Heart right ventricle (tissue), 16 donors: ENCODE data around the gene TACSTD2. TPM values are rescaled to one million over a fixed set of nuclear protein-coding genes. Genes with fewer than 3 reads are reported as not detected.
"Not testable (repeated sequence)": the region's sequence is repeated elsewhere in the genome, so short reads cannot be mapped to it uniquely, and the experiment has no call there.

Experiments
- ATAC-seq, 8 donors: fragments of 200-7000 bp; cut with Tn5 transposase; one replicate each; pipeline ENCODE4 v1.9.1; 2020; ENCODE audit warnings: mild to moderate bottlenecking in 8 of 8, moderate library complexity in 8 of 8, moderate number of reproducible peaks in 1 of 8
- DNase-seq, 2 donors: peaks; one replicate each; pipeline ENCODE4 v3.0.0-alpha.2; 2020
- H3K27ac ChIP-seq, 10 donors: fragments of 200-600 bp; sonication (generic) in 2 of 10; one replicate each; pipeline versions ENCODE4 v1.5.0 to v1.8.0; 2020 to 2022; ENCODE audit warnings: mild to moderate bottlenecking in 3 of 10
- H3K27me3 ChIP-seq, 7 donors: fragments of 200-600 bp; one replicate each; pipeline ENCODE4 v1.8.0; 2021 to 2022; ENCODE audit warnings: mild to moderate bottlenecking in 2 of 7
- H3K36me3 ChIP-seq, 9 donors: fragments of 200-600 bp; sonication (generic) in 1 of 9; one replicate each; pipeline versions ENCODE4 v1.5.0 to v1.8.0; 2020 to 2022; ENCODE audit warnings: mild to moderate bottlenecking in 2 of 9
- H3K4me1 ChIP-seq, 9 donors: fragments of 200-600 bp; sonication (generic) in 1 of 9; one replicate each; pipeline versions ENCODE4 v1.5.0 to v1.8.0; 2020 to 2022; ENCODE audit warnings: mild to moderate bottlenecking in 4 of 9
- H3K4me3 ChIP-seq, 10 donors: fragments of 200-600 bp; sonication (generic) in 2 of 10; one replicate each; pipeline versions ENCODE4 v1.5.0 to v1.8.0; 2020 to 2022; ENCODE audit warnings: mild to moderate bottlenecking in 7 of 10, moderate library complexity in 2 of 10
- H3K9me3 ChIP-seq, 11 donors: fragments of 200-600 bp in 10 of 11; sonication (generic) in 2 of 11; one replicate each; pipeline versions ENCODE4 v1.5.0 to v1.8.0; 2013 to 2022; ENCODE audit warnings: mild to moderate bottlenecking in 2 of 11, control low read depth in 1 of 11, moderate library complexity in 1 of 11
- WGBS, 2 donors: extraction: QIAGEN DNeasy Blood & Tissue Kit; methylation state at CpG; one replicate each; pipeline ENCODE4 v1.1.7; 2013; ENCODE audit warnings: inconsistent platforms in 1 of 2; 5-methylcytosine and 5-hydroxymethylcytosine counted together
- intact Hi-C, 10 donors: fragments of 100-400 bp; cut with DNase I; formaldehyde crosslinking; loops; one replicate each; pipeline versions ENCODE4 v1.11.1 to v1.14.2; 2022
- polyA plus RNA-seq, 2 donors: library from polyadenylated mRNA; stranded (reverse); fragments of 200-250 nt; gene quantifications; one replicate each; pipeline ENCODE4 v1.2.3, GENCODE V29; 2013
- total RNA-seq, 10 donors: library from RNA; stranded (reverse); fragmentation: NEBNext Ultra II Directional in 3 of 10; extraction: Animal tissue kit (Norgen Biotek cat#: 25700) in 3 of 10; gene quantifications; one replicate each; pipeline versions ENCODE4 v1.2.1 to v1.2.4, GENCODE V29; 2021 to 2023
- TF ChIP-seq, protein P1 (sequence below), 9 donors: fragments of 200-600 bp; sonication (generic) in 2 of 9; IDR thresholded peaks; one replicate each; pipeline versions ENCODE4 v1.5.0 to v1.8.0; 2021 to 2022; ENCODE audit warnings: antibody characterized with exemption in 9 of 9, mild to moderate bottlenecking in 5 of 9, moderate library complexity in 1 of 9
- donor health status: Arrhythmogenic right ventricular cardiomyopathy.
- donor health status: ischemic (EF 13 %, LVEDD 7.1; RV severe dilation, severe dysfunction).
- donor health status: healthy with polysubstance abuse.
- donor health status: DM: no; HTN: yes; CAD: no.
- donor health status: DM: no; HTN: no; CAD: no.
- donor health status: ischemic (EF 25% LVEDD 6.9; RV normal size, moderate dysfunction).
- donor health status: ischemic (EF 25% LVEDD 5.7; RV mildly dilated, moderate dysfunction).
- donor health status: healthy.
- donor health status: DM: yes; HTN: yes; CAD: no.
- donor health status: Ischemic cardiomyopathy.
- donor health status: ischemic (EF 35%, LVEDD 5.7; RV mildly dilated, moderate dysfunction).
- donor health status: nonischemic (EF 11% LVEDD 7.7; RV severe dilation, severe dysfunction).
- donor health status: DM: yes; HTN: yes; CAD: no.
- donor health status: PGD.
- donor health status: ischemic (EF 29% LVEDD 5.4; RV normal size, mild dysfunction).
- donor health status: nonischemic (EF 23%, LVEDD 6.1; RV moderate dilation, normal function).

Gene TACSTD2
- total and polyA plus RNA-seq, 12 donors: 0.14 to 0.35 (median 0.21) TPM; not detected in 3

DNA sequence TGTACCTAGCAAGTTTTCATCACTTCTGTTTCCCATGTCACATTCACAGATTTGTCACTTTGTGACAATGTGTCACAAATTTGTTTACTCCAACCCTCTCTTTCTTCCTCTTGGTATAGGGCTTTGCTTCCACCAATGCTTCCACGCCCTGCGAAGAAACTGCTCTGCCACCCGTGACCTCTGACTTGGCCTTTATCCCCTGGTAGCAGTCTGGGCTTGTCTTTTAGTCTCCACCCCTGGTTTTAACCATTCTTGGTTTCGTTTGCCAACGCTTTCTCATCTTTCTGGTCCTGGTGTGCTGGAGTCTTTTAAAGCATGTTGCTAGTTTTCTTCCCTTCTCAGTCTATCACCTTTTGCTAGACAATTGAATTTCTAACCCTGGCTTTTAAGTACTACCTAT is 8.1 kb downstream of the TACSTD2 start:
- intact Hi-C loops: loop anchor here in 1 of 10 donors (10.0 kb wide), 1 partner anchor 924 kb away; no protein-coding TSS in a partner anchor
- Histone ChIP-seq H3K36me3 (no peaks in the 10 kb centered on the region), H3K4me1 (peaks cover 0 to 6% (median 0%) of the 10 kb centered on the region in 9 donors), H3K9me3 (no peaks in the 10 kb centered on the region), H3K4me3 (no peak overlapping the region), H3K27me3 (peaks cover 0 to 52% (median 42%) of the 10 kb centered on the region in 7 donors), H3K27ac (no peak overlapping the region)
- DNase-seq: no peak
- TF ChIP-seq, protein P1, sequence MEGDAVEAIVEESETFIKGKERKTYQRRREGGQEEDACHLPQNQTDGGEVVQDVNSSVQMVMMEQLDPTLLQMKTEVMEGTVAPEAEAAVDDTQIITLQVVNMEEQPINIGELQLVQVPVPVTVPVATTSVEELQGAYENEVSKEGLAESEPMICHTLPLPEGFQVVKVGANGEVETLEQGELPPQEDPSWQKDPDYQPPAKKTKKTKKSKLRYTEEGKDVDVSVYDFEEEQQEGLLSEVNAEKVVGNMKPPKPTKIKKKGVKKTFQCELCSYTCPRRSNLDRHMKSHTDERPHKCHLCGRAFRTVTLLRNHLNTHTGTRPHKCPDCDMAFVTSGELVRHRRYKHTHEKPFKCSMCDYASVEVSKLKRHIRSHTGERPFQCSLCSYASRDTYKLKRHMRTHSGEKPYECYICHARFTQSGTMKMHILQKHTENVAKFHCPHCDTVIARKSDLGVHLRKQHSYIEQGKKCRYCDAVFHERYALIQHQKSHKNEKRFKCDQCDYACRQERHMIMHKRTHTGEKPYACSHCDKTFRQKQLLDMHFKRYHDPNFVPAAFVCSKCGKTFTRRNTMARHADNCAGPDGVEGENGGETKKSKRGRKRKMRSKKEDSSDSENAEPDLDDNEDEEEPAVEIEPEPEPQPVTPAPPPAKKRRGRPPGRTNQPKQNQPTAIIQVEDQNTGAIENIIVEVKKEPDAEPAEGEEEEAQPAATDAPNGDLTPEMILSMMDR (IDR thresholded peaks at IDR 0.05): no peak
- no peak for ATAC-seq
- WGBS, 2 donors: 81 to 84% methylated on average over 5 of the region's 5 CpGs

DNA sequence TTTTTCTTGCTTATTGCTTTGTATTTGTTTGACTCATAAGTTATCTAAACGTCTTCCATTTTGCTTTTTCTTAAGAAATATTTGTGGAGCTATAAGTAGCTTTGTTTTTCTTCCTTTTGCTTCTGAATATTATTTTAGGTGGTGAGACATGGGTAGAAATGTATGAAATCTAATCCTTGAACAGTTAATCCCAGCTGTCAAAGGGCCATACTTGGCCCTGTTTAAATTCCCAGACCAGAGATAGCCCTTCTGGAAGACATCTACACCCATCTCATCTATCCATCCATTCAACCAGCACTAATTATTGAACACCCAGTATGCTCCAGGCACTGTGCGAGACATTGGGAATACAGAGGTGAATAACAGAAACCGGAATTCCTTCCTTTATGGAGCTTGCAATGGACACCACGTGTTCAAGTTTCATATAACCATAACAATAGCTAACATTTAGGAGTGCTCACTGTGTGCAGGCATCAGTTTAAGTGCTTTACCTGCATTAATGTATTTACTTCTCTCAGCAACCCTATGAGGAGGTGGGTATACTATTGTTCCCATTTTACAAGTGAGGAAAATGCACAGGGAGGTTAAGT is 8.7 kb downstream of the TACSTD2 start:
- TF ChIP-seq, protein P1 (IDR thresholded peaks at IDR 0.05): no peak
- H3K27me3 ChIP-seq: peaks cover 0 to 46% (median 36%) of the 10 kb centered on the region in 7 donors
- no peak overlapping the region for H3K4me3 ChIP-seq
- peaks cover 0 to 3% (median 0%) of the 10 kb centered on the region in 9 donors for H3K4me1 ChIP-seq
- H3K27ac ChIP-seq: no peak overlapping the region
- WGBS, 2 donors: 68 to 73% methylated on average over 4 of the region's 4 CpGs
- no peaks in the 10 kb centered on the region for H3K9me3 ChIP-seq
- ATAC-seq (no peak), DNase-seq (no peak)
- intact Hi-C loops: loop anchor here in 1 of 10 donors (10.0 kb wide), 1 partner anchor 924 kb away; no protein-coding TSS in a partner anchor
- no peaks in the 10 kb centered on the region for H3K36me3 ChIP-seq

DNA sequence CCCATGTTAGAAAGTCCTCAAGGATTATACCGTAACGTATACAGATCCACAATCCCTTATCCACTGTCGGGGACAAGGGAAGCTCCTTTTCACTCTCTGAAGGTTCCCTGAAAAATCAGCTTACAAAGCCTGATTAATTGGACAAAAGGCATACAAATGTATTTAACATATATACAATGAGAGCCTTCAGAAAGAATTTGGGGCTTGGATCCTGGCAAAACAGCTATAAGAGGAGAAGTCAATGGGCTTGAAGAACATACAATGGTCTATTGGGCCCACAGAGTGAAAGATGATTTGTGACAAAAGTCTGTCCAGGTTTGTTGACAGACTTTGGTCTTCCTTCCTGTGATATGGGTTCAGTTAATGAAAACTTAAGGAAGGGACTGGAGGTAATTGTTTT is 10.7 kb downstream of the TACSTD2 start:
- Histone ChIP-seq H3K36me3 (no peaks in the 10 kb centered on the region), H3K4me1 (no peaks in the 10 kb centered on the region), H3K27me3 (peaks cover 0 to 26% (median 16%) of the 10 kb centered on the region in 7 donors), H3K27ac (no peak overlapping the region), H3K4me3 (no peak overlapping the region), H3K9me3 (no peaks in the 10 kb centered on the region)
- TF ChIP-seq, protein P1 (IDR thresholded peaks at IDR 0.05): no peak
- intact Hi-C loops: loop anchor here in 1 of 10 donors (10.0 kb wide), 1 partner anchor 922 kb away; no protein-coding TSS in a partner anchor
- ATAC-seq (no peak), DNase-seq (no peak)
- whole genome bisulfite sequencing, 2 donors: 75 to 77% methylated on average over 3 of the region's 3 CpGs

DNA sequence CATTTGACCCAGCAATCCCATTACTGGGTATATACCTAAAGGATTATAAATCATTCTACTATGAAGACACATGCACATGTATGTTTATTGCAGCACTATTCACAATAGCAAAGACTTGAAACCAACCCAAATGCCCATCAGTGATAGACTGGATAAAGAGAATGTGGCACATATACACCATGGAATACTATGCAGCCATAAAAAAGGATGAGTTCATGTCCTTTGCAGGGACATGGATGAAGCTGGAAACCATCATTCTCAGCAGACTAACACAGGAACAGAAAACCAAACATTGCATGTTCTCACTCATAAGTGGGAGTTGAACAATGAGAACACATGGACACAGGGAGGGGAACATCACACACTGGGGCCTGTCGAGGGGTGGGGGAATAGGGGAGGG is 13.3 kb downstream of the TACSTD2 start:
- not testable (repeated sequence) for ATAC-seq
- intact Hi-C loops: loop anchor here in 1 of 10 donors (10.0 kb wide), 1 partner anchor 919 kb away; no protein-coding TSS in a partner anchor
- 71 to 100% methylated on average over 1 of the region's 1 CpG for WGBS, 2 donors

DNA sequence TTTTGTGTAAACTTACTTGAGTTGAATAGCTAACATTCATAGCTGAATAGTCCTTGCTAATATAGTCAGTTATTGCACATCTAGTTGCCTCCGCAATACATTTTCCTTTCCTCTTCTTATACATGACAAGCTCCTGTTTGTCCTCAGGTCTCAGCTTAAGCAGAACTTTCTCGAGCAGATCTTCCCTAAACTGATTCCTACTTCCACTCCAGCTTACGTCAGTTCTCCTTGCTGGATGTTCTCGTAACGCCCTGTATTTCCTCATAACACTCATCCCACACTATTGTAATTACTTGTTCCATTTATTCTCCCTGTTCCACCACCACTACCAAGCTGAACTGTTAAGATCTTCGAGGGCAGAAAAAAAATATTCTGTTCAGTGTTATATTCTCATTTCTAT is 15.4 kb downstream of the TACSTD2 start:
- H3K27me3 ChIP-seq: peaks cover 0 to 16% (median 0%) of the 10 kb centered on the region in 7 donors
- no peak overlapping the region for H3K27ac ChIP-seq
- intact Hi-C loops: loop anchor here in 1 of 10 donors (10.0 kb wide), 1 partner anchor 917 kb away; no protein-coding TSS in a partner anchor
- TF ChIP-seq, protein P1 (IDR thresholded peaks at IDR 0.05): no peak
- WGBS, 2 donors: 69% methylated on average over 6 of the region's 6 CpGs
- no peaks in the 10 kb centered on the region for H3K36me3 ChIP-seq
- H3K9me3 ChIP-seq: peaks cover 0 to 8% (median 0%) of the 10 kb centered on the region in 11 donors
- no peak for ATAC-seq
- no peaks in the 10 kb centered on the region for H3K4me1 ChIP-seq
- no peak overlapping the region for H3K4me3 ChIP-seq
- no peak for DNase-seq

More for the DNA sequence above, 13.3 kb downstream of the TACSTD2 start:
- H3K4me3 ChIP-seq, H3K9me3 ChIP-seq, H3K4me1 ChIP-seq, H3K27me3 ChIP-seq, H3K27ac ChIP-seq, H3K36me3 ChIP-seq, DNase-seq: not testable (repeated sequence)
